HepG2 (cell line): Measurements from ENCODE around the gene PRR22. TPM values are rescaled to one million over a fixed set of nuclear protein-coding genes. Genes with fewer than 3 reads are reported as not detected.

Source experiments
- ATAC-seq: fragments of 200-7000 bp; cut with Tn5 transposase; 3 replicates; pipeline ENCODE4 v1.9.1; 2020; ENCODE audit warnings: mild to moderate bottlenecking, moderate library complexity
- BruUV-seq: library from RNA; stranded (reverse); fragments of 400-500 nt; replicated peaks from 2 replicates; lab custom pipeline; 2021; lab: Mats Ljungman, UMichigan
- CTCF ChIA-PET: fragments of 300-600 bp; formaldehyde crosslinking; extraction: SDS; loops from one replicate; lab custom pipeline; 2021; ENCODE audit warnings: low total read pairs, inconsistent platforms, low intra/inter-chr PET ratio; lab: Yijun Ruan, JAX
- POLR2A ChIA-PET: fragments of 350-600 bp; sonication (Branson Sonifier 250); formaldehyde crosslinking; loops from one replicate; lab custom pipeline; 2020; ENCODE audit warnings: antibody characterized with exemption, inconsistent platforms; lab: Yijun Ruan, JAX
- DNase-seq: peaks from one replicate; pipeline ENCODE4 v3.0.0-alpha.2; 2015; ENCODE audit warnings: low spot score
- FAIRE-seq: peaks from 3 replicates; lab custom pipeline; 2011; peaks lifted over from hg19 to GRCh38; lab: Jason Lieb, UNC
- H2AFZ ChIP-seq: one replicate; pipeline ENCODE4 v1.6.1; 2011; ENCODE audit warnings: low read length, inconsistent platforms
- H3K27ac ChIP-seq: fragments of 300-600 bp; 3 replicates; pipeline ENCODE4 v1.8.0; 2011; ENCODE audit warnings: mixed run types, mild to moderate bottlenecking, mixed read lengths, low read length, inconsistent platforms; ENCODE audit not compliant: insufficient read depth; ENCODE audit errors: extremely low read length
- H3K27me3 ChIP-seq, 2 experiments: fragments of 200-600 bp in 1 of 2; 2 replicates in 1 of 2; 3 replicates in 1 of 2; pipeline versions ENCODE4 v1.6.0 to v1.8.0; 2011; ENCODE audit warnings: low read length in 2 of 2, mild to moderate bottlenecking in 2 of 2, moderate library complexity in 2 of 2, inconsistent platforms in 1 of 2; ENCODE audit not compliant: insufficient read depth in 2 of 2, control insufficient read depth in 1 of 2
- H3K36me3 ChIP-seq, 2 experiments: fragments of 200-600 bp in 1 of 2; replicated peaks in 1 of 2; 2 replicates in 1 of 2; 3 replicates in 1 of 2; pipeline versions ENCODE4 v1.5.1 to v1.8.0; 2011; ENCODE audit warnings: low read length in 2 of 2, inconsistent platforms in 1 of 2; ENCODE audit not compliant: insufficient read depth in 2 of 2, control insufficient read depth in 1 of 2
- H3K4me1 ChIP-seq: 2 replicates; pipeline ENCODE4 v1.5.1; 2012; ENCODE audit warnings: low read length, inconsistent platforms; ENCODE audit not compliant: insufficient read depth
- H3K4me2 ChIP-seq: 2 replicates; pipeline ENCODE4 v1.6.0; 2011; ENCODE audit warnings: low read depth, low read length, inconsistent platforms
- H3K4me3 ChIP-seq, 3 experiments: fragments of 200-600 bp in 1 of 3; sonication (generic), shearing (Covaris generic) in 1 of 3; replicated peaks in 1 of 3; 2 replicates each; pipeline ENCODE4 v1.5.1; 2011 to 2016; ENCODE audit warnings: low read length in 3 of 3, inconsistent platforms in 2 of 3, low read depth in 2 of 3, mild to moderate bottlenecking in 2 of 3, control low read depth in 1 of 3, mixed read lengths in 1 of 3; ENCODE audit not compliant: insufficient read depth in 1 of 3
- H3K79me2 ChIP-seq: one replicate; pipeline ENCODE4 v1.6.1; 2011; ENCODE audit warnings: low read length, inconsistent platforms; ENCODE audit not compliant: insufficient read depth
- H3K9ac ChIP-seq: 2 replicates; pipeline ENCODE4 v1.6.0; 2011; ENCODE audit warnings: mild to moderate bottlenecking, low read depth, low read length, inconsistent platforms; ENCODE audit not compliant: insufficient read depth
- H3K9me3 ChIP-seq: 2 replicates; pipeline ENCODE4 v1.5.1; 2012; ENCODE audit warnings: mild to moderate bottlenecking, low read length
- H4K20me1 ChIP-seq: 2 replicates; pipeline ENCODE4 v1.6.0; 2011; ENCODE audit warnings: inconsistent platforms, mild to moderate bottlenecking, low read length, moderate library complexity; ENCODE audit not compliant: insufficient read depth
- AGO1 ChIP-seq: fragments of 200-400 bp; formaldehyde crosslinking; IDR thresholded peaks from 2 replicates; pipeline ENCODE4 v1.6.1; 2017; ENCODE audit warnings: mild to moderate bottlenecking, low read depth, low read length, moderate library complexity; ENCODE audit not compliant: poor library complexity, severe bottlenecking
- AGO2 ChIP-seq: fragments of 200-400 bp; formaldehyde crosslinking; optimal IDR thresholded peaks from 2 replicates; pipeline ENCODE3; 2017; ENCODE audit warnings: mild to moderate bottlenecking, low read depth, low read length, moderate library complexity
- RBFOX2 ChIP-seq: fragments of 200-400 bp; formaldehyde crosslinking; IDR thresholded peaks from 2 replicates; pipeline ENCODE4 v1.6.1; 2017; ENCODE audit warnings: low read depth, mild to moderate bottlenecking, low read length
- RELA ChIP-seq: sonication (generic); formaldehyde crosslinking; IDR thresholded peaks from 2 replicates; pipeline ENCODE4 v1.4.0; 2020; ENCODE audit warnings: missing genetic modification reagents
- STAG1 ChIP-seq: sonication (generic); formaldehyde crosslinking; IDR thresholded peaks from 2 replicates; pipeline ENCODE4 v1.4.0; 2020; ENCODE audit warnings: missing genetic modification reagents
- ZKSCAN1 ChIP-seq: fragments of 150-350 bp; IDR thresholded peaks from 2 replicates; pipeline ENCODE4 v1.6.1; 2014; ENCODE audit warnings: low read length
- WGBS: methylation state at CpG from one replicate; pipeline ENCODE4 v1.1.6; 2017; ENCODE audit warnings: low lambda C conversion rate; 5-methylcytosine and 5-hydroxymethylcytosine counted together
- in situ Hi-C: cut with HindIII; loops from 2 replicates; pipeline ENCODE4 v1.10.0; 2017; ENCODE audit warnings: low pct_unique_long_range_greater_than_20kb; ENCODE audit not compliant: extremely low pct_ligation_motif_present
- intact Hi-C: fragments of 100-400 bp; cut with micrococcal nuclease; formaldehyde crosslinking; loops from one replicate; pipeline ENCODE4 v1.10.0; 2022; ENCODE audit not compliant: unreplicated experiment
- polyA plus RNA-seq, 8 experiments: library from polyadenylated mRNA; depleted of rRNA in 3 of 8; stranded (reverse) in 7 of 8; unstranded in 1 of 8; fragments of >200 nt; fragmentation: Illumina TruSeq in 4 of 8; extraction: Trizol in 4 of 8; gene quantifications; 2 replicates each; pipeline versions ENCODE4 v1.2.1 to v1.2.3, GENCODE V29; 2011 to 2016; ENCODE audit warnings: low read depth in 4 of 8, missing spikeins in 1 of 8, mixed read lengths in 1 of 8; ENCODE audit not compliant: insufficient read depth in 1 of 8
- total RNA-seq, 5 experiments: library from RNA; depleted of rRNA; stranded (reverse); fragments of >200 nt; fragmentation: Illumina TruSeq; extraction: Trizol; gene quantifications; 2 replicates each; pipeline ENCODE4 v1.2.3, GENCODE V29; 2016; ENCODE audit warnings: low read depth in 1 of 5
- TF ChIP-seq, protein P1 (sequence below): IDR thresholded peaks from 2 replicates; pipeline ENCODE4 v1.6.1; 2016; ENCODE audit warnings: mild to moderate bottlenecking
- TF ChIP-seq, protein P2 (sequence below): IDR thresholded peaks from 2 replicates; pipeline ENCODE4 v1.6.1; 2016; ENCODE audit warnings: missing genetic modification reagents, missing compliant biosample characterization
- TF ChIP-seq, protein P3 (sequence below): sonication (generic); formaldehyde crosslinking; IDR thresholded peaks from 2 replicates; pipeline ENCODE4 v1.5.1; 2020; ENCODE audit warnings: missing genetic modification reagents, mild to moderate bottlenecking, borderline replicate concordance
- TF ChIP-seq, protein P4 (sequence below): IDR thresholded peaks from 2 replicates; pipeline ENCODE4 v1.6.1; 2018; ENCODE audit warnings: missing genetic modification reagents, mild to moderate bottlenecking, missing compliant biosample characterization

The PRR22 gene
- total and polyA plus RNA-seq, 2 of the 13 experiments (the other 11 are each of a cell fraction or from before 2014, with no cell fraction given) = 0.84 to 2.3 TPM

DNA sequence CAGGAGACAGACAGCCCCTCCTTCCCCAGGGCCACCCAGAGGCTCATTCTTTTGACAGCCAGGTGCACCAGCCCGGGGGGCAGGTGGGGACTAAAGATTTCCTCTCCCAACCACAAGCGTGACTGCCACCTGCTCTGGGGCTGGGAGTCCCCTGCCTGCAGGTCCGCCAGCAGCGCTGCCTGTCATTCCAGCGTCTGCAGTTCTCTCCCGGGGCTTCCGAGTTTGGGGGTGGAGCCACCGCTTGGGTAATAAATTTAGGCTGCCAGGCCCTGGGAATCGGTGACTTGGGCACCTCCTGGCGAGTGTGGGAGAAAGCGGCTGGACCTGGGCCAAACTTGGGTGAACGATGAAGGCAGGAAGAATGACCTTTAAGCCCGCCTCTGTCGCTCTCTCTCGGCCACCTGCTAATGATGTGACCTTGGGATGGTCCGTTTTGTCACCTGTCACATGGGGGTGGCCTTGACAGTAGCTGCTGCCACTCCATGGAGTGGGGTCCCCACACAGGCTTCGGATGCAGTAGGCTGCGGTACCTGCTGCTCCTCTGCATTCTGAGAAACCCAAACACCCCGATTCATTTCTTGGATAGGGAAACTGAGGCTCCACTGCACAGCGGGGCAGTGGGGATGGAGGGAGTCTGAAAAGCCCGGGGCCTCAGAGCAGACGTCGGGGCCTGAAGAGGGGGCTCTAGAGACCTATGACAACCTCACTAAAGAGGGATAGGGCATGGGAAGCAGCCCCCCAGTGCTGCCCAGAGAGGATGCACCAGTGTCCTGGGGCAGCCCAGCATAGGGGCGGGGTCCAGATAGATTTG, 42.2 kb upstream of the PRR22 start (continued):
- TF ChIP-seq, protein P1, sequence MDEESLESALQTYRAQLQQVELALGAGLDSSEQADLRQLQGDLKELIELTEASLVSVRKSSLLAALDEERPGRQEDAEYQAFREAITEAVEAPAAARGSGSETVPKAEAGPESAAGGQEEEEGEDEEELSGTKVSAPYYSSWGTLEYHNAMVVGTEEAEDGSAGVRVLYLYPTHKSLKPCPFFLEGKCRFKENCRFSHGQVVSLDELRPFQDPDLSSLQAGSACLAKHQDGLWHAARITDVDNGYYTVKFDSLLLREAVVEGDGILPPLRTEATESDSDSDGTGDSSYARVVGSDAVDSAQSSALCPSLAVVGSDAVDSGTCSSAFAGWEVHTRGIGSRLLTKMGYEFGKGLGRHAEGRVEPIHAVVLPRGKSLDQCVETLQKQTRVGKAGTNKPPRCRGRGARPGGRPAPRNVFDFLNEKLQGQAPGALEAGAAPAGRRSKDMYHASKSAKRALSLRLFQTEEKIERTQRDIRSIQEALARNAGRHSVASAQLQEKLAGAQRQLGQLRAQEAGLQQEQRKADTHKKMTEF (CRISPR knock-in tag) = peak; percentile 66
- TF ChIP-seq ZKSCAN1 (no peak), RELA (CRISPR knock-in tag) (no peak), STAG1 (CRISPR knock-in tag) (peak; percentile 42)
- TF ChIP-seq, protein P2, sequence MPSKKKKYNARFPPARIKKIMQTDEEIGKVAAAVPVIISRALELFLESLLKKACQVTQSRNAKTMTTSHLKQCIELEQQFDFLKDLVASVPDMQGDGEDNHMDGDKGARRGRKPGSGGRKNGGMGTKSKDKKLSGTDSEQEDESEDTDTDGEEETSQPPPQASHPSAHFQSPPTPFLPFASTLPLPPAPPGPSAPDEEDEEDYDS = no peak

DNA sequence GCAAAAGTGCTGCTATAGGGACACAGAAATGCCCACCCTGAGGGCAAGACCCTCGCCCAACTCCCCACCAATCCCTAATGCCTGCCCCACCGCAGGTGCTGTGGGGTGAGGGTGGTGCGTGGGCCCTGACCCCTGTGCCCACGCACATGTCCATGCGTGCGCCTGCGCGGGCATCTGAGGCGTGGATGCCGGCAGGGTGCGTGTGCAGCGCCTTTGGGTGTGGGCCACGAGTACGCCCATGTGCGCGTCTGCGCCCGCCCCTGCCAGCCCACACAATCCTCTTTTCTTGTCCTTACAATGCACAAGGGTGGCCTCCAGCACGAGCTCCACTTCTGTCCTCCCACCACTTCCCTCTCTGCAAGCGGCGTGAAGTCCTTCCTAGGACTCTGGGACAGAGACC, 40.6 kb upstream of the PRR22 start:
- Histone ChIP-seq H3K27ac (no peak overlapping the region), H3K9ac (no peak overlapping the region), H2AFZ (no peak overlapping the region), H3K9me3 (no peaks in the 10 kb centered on the region), H3K79me2 (peaks cover 12% of the 10 kb centered on the region), H3K4me3 (no peak overlapping the region), H3K27me3 (no peaks in the 10 kb centered on the region; a peak in 1 of 5 replicates), H3K4me1 (peaks cover 61% of the 10 kb centered on the region), H3K4me2 (no peak overlapping the region), H4K20me1 (peaks cover 2% of the 10 kb centered on the region; the same call in 1 of the 2 replicates), H3K36me3 (no peaks in the 10 kb centered on the region)
- no TSS peak for BruUV-seq
- POLR2A ChIA-PET = no interaction called here
- TF ChIP-seq, protein P3, sequence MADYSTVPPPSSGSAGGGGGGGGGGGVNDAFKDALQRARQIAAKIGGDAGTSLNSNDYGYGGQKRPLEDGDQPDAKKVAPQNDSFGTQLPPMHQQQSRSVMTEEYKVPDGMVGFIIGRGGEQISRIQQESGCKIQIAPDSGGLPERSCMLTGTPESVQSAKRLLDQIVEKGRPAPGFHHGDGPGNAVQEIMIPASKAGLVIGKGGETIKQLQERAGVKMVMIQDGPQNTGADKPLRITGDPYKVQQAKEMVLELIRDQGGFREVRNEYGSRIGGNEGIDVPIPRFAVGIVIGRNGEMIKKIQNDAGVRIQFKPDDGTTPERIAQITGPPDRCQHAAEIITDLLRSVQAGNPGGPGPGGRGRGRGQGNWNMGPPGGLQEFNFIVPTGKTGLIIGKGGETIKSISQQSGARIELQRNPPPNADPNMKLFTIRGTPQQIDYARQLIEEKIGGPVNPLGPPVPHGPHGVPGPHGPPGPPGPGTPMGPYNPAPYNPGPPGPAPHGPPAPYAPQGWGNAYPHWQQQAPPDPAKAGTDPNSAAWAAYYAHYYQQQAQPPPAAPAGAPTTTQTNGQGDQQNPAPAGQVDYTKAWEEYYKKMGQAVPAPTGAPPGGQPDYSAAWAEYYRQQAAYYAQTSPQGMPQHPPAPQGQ = no peak
- TF ChIP-seq, protein P4, sequence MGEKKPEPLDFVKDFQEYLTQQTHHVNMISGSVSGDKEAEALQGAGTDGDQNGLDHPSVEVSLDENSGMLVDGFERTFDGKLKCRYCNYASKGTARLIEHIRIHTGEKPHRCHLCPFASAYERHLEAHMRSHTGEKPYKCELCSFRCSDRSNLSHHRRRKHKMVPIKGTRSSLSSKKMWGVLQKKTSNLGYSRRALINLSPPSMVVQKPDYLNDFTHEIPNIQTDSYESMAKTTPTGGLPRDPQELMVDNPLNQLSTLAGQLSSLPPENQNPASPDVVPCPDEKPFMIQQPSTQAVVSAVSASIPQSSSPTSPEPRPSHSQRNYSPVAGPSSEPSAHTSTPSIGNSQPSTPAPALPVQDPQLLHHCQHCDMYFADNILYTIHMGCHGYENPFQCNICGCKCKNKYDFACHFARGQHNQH = no peak
- TF ChIP-seq AGO1 (peak; percentile 54), RBFOX2 (0 out of 2 replicates have a peak, but pooled peaks have one; percentile 41), AGO2 (peak; percentile 56)
- DNase-seq (no peak), ATAC-seq (no peak), FAIRE-seq (no peak)
- in situ Hi-C loops = no loop called here
- CTCF ChIA-PET = no interaction called here
- WGBS = 98% methylated on average over 17 of the region's 21 CpGs
- intact Hi-C loops = loop anchor here (5.0 kb wide), 1 partner anchor 47 kb away; the partner anchor contains the start of gene FUT5
